HUES48 (cell line): Measurements from ENCODE around the gene PRKCA.
A peak's percentile ranks its signal among the peaks of the same experiment; 100 is the strongest.

ENCODE experiments used
- H3K27ac ChIP-seq: one replicate; pipeline ENCODE4 v1.7.0; 2013; ENCODE audit warnings: low read depth, low read length, inconsistent platforms
- H3K27me3 ChIP-seq: 2 replicates; pipeline ENCODE4 v1.6.1; 2013; ENCODE audit warnings: mild to moderate bottlenecking, low read length; ENCODE audit not compliant: control insufficient read depth, insufficient read depth
- H3K36me3 ChIP-seq: 2 replicates; pipeline ENCODE4 v1.6.1; 2013; ENCODE audit warnings: low read length; ENCODE audit not compliant: control insufficient read depth, insufficient read depth
- H3K4me1 ChIP-seq: 2 replicates; pipeline ENCODE4 v1.6.1; 2013; ENCODE audit warnings: mild to moderate bottlenecking, low read length; ENCODE audit not compliant: control insufficient read depth, insufficient read depth
- H3K4me3 ChIP-seq: 2 replicates; pipeline ENCODE4 v1.5.1; 2013; ENCODE audit warnings: mild to moderate bottlenecking, low read depth, low read length
- H3K9ac ChIP-seq: 2 replicates; pipeline ENCODE4 v1.6.1; 2013; ENCODE audit warnings: mild to moderate bottlenecking, low read depth, low read length, moderate library complexity
- H3K9me3 ChIP-seq: 2 replicates; pipeline ENCODE4 v1.6.1; 2013; ENCODE audit warnings: low read length; ENCODE audit not compliant: control insufficient read depth, insufficient read depth

Gene PRKCA

GRCh38 chr17:66538776-66539175 is 236.4 kb downstream of the PRKCA start:
- no peak overlapping the region for H3K27ac ChIP-seq
- no peaks in the 10 kb centered on the region for H3K36me3 ChIP-seq
- no peak overlapping the region for H3K4me3 ChIP-seq
- H3K9me3 ChIP-seq: no peaks in the 10 kb centered on the region
- H3K4me1 ChIP-seq: peaks cover 35% of the 10 kb centered on the region
- no peaks in the 10 kb centered on the region for H3K27me3 ChIP-seq
- H3K9ac ChIP-seq: no peak overlapping the region

GRCh38 chr17:66540131-66540781 is 237.8 kb downstream of the PRKCA start:
- Histone ChIP-seq H3K9me3 (no peaks in the 10 kb centered on the region), H3K4me3 (no peak overlapping the region), H3K36me3 (no peaks in the 10 kb centered on the region), H3K27ac (peak overlapping the region; percentile 82), H3K9ac (no peak overlapping the region; the same call in 1 of the 2 replicates), H3K4me1 (peaks cover 25% of the 10 kb centered on the region), H3K27me3 (no peaks in the 10 kb centered on the region)

GRCh38 chr17:66541461-66542128 is 239.2 kb downstream of the PRKCA start:
- Histone ChIP-seq H3K27ac (no peak overlapping the region), H3K36me3 (no peaks in the 10 kb centered on the region), H3K4me3 (no peak overlapping the region), H3K9ac (no peak overlapping the region), H3K27me3 (no peaks in the 10 kb centered on the region), H3K4me1 (peaks cover 25% of the 10 kb centered on the region), H3K9me3 (peaks cover 4% of the 10 kb centered on the region; the same call in 1 of the 2 replicates)

GRCh38 chr17:66542129-66542966 is 239.9 kb downstream of the PRKCA start:
- no peak overlapping the region for H3K4me3 ChIP-seq
- H3K27ac ChIP-seq: no peak overlapping the region
- H3K36me3 ChIP-seq: no peaks in the 10 kb centered on the region
- no peaks in the 10 kb centered on the region for H3K27me3 ChIP-seq
- H3K9ac ChIP-seq: no peak overlapping the region
- peaks cover 23% of the 10 kb centered on the region for H3K4me1 ChIP-seq
- peaks cover 4% of the 10 kb centered on the region; the same call in 1 of the 2 replicates for H3K9me3 ChIP-seq

- Histone ChIP-seq H3K27ac (no peak overlapping the region), H3K4me3 (no peak overlapping the region), H3K27me3 (no peaks in the 10 kb centered on the region), H3K36me3 (no peaks in the 10 kb centered on the region), H3K9ac (no peak overlapping the region), H3K9me3 (peaks cover 4% of the 10 kb centered on the region; the same call in 1 of the 2 replicates), H3K4me1 (peaks cover 25% of the 10 kb centered on the region)
Measured at GRCh38 chr17:66542967-66543520, 240.6 kb downstream of the PRKCA start.

GRCh38 chr17:66543526-66543925 is 241.1 kb downstream of the PRKCA start:
- no peak overlapping the region for H3K27ac ChIP-seq
- no peak overlapping the region for H3K4me3 ChIP-seq

GRCh38 chr17:66545918-66546317 is 243.5 kb downstream of the PRKCA start:
- H3K9me3 ChIP-seq: peaks cover 4% of the 10 kb centered on the region; the same call in 1 of the 2 replicates
- H3K27me3 ChIP-seq: no peaks in the 10 kb centered on the region
- H3K9ac ChIP-seq: no peak overlapping the region
- H3K36me3 ChIP-seq: no peaks in the 10 kb centered on the region
- no peak overlapping the region for H3K4me3 ChIP-seq
- H3K27ac ChIP-seq: no peak overlapping the region
- peaks cover 34% of the 10 kb centered on the region for H3K4me1 ChIP-seq

More at GRCh38 chr17:66543526-66543925, 241.1 kb downstream of the PRKCA start:
- Histone ChIP-seq H3K4me1 (peaks cover 30% of the 10 kb centered on the region), H3K36me3 (no peaks in the 10 kb centered on the region), H3K9ac (no peak overlapping the region), H3K27me3 (no peaks in the 10 kb centered on the region), H3K9me3 (peaks cover 4% of the 10 kb centered on the region; the same call in 1 of the 2 replicates)

- Histone ChIP-seq H3K36me3 (no peaks in the 10 kb centered on the region), H3K27ac (no peak overlapping the region)
Measured at GRCh38 chr17:66547151-66547865, 244.9 kb downstream of the PRKCA start.

GRCh38 chr17:66548158-66548557 is 245.7 kb downstream of the PRKCA start:
- H3K9me3 ChIP-seq: peaks cover 4% of the 10 kb centered on the region; the same call in 1 of the 2 replicates
- no peak overlapping the region for H3K4me3 ChIP-seq
- H3K27me3 ChIP-seq: no peaks in the 10 kb centered on the region
- no peak overlapping the region for H3K27ac ChIP-seq
- H3K36me3 ChIP-seq: no peaks in the 10 kb centered on the region
- peaks cover 31% of the 10 kb centered on the region for H3K4me1 ChIP-seq
- no peak overlapping the region for H3K9ac ChIP-seq

More at GRCh38 chr17:66547151-66547865, 244.9 kb downstream of the PRKCA start:
- Histone ChIP-seq H3K4me1 (peaks cover 31% of the 10 kb centered on the region), H3K9me3 (peaks cover 4% of the 10 kb centered on the region; the same call in 1 of the 2 replicates), H3K27me3 (no peaks in the 10 kb centered on the region), H3K4me3 (no peak overlapping the region), H3K9ac (no peak overlapping the region)

- Histone ChIP-seq H3K36me3 (no peaks in the 10 kb centered on the region), H3K4me3 (no peak overlapping the region), H3K9ac (peak overlapping the region; percentile 31; the same call in 1 of the 2 replicates), H3K27me3 (no peaks in the 10 kb centered on the region), H3K27ac (peak overlapping the region; percentile 91), H3K4me1 (peaks cover 31% of the 10 kb centered on the region), H3K9me3 (peaks cover 4% of the 10 kb centered on the region; the same call in 1 of the 2 replicates)
Measured at GRCh38 chr17:66548659-66549310, 246.4 kb downstream of the PRKCA start.
